Coronary artery (tissue), 2 donors: Measurements from ENCODE around the gene KRTAP10-9.
"Not testable (repeated sequence)": the region's sequence is repeated elsewhere in the genome, so short reads cannot be mapped to it uniquely, and the experiment has no call there.

Experiments
- DNase-seq: peaks from one replicate; pipeline ENCODE4 v3.0.0-alpha.2; 2017; ENCODE audit warnings: low spot score
- H3K27ac ChIP-seq, 2 donors: fragments of 200-600 bp; sonication (generic); one replicate each; pipeline ENCODE4 v1.5.1; 2016 to 2019
- H3K4me3 ChIP-seq: fragments of 200-600 bp; sonication (generic); 2 replicates; pipeline ENCODE4 v1.5.1; 2016; ENCODE audit warnings: mild to moderate bottlenecking, moderate library complexity
- CTCF ChIP-seq: fragments of 200-600 bp; sonication (generic); IDR thresholded peaks from one replicate; pipeline ENCODE4 v1.5.1; 2019; ENCODE audit warnings: antibody characterized with exemption

Gene KRTAP10-9

GRCh38 chr21:44599264-44600029 is 27.4 kb upstream of the KRTAP10-9 start:
- no peak for TF ChIP-seq CTCF

GRCh38 chr21:44600118-44600978 is 26.5 kb upstream of the KRTAP10-9 start, which contains the start of gene KRTAP10-7:
Gene KRTAP10-7 (plus strand): TSS chr21:44600597. CDS start chr21:44600622, 25 bp downstream.
- not testable (repeated sequence) for H3K4me3 ChIP-seq, DNase-seq, H3K27ac ChIP-seq

More at GRCh38 chr21:44599264-44600029, 27.4 kb upstream of the KRTAP10-9 start:
- H3K27ac ChIP-seq = no peak overlapping the region
- no peak for DNase-seq
- no peak overlapping the region for H3K4me3 ChIP-seq

GRCh38 chr21:44601091-44601490 is 25.8 kb upstream of the KRTAP10-9 start:
- H3K27ac ChIP-seq, DNase-seq, H3K4me3 ChIP-seq: not testable (repeated sequence)

- Histone ChIP-seq H3K4me3 (no peak overlapping the region), H3K27ac (no peak overlapping the region)
- no peak for TF ChIP-seq CTCF
- no peak for DNase-seq
Observed at GRCh38 chr21:44601596-44602462, 25.1 kb upstream of the KRTAP10-9 start.

GRCh38 chr21:44602463-44602850 is 24.4 kb upstream of the KRTAP10-9 start:
- no peak for DNase-seq
- no peak for TF ChIP-seq CTCF
- H3K4me3 ChIP-seq = no peak overlapping the region
- H3K27ac ChIP-seq = no peak overlapping the region

- Histone ChIP-seq H3K27ac (no peak overlapping the region), H3K4me3 (no peak overlapping the region)
- no peak for DNase-seq
- TF ChIP-seq CTCF = no peak
Observed at GRCh38 chr21:44603109-44603875, 23.6 kb upstream of the KRTAP10-9 start.

- Histone ChIP-seq H3K27ac (no peak overlapping the region), H3K4me3 (no peak overlapping the region)
- TF ChIP-seq CTCF = no peak
- DNase-seq = no peak
Observed at GRCh38 chr21:44603911-44604310, 23.0 kb upstream of the KRTAP10-9 start.
